Endodermal cell (in vitro differentiated cells): ENCODE results near the gene EIF2AK3. TPM values are rescaled to one million over a fixed set of nuclear protein-coding genes. Genes with fewer than 3 reads are reported as not detected.

Source experiments
- DNase-seq: peaks from one replicate; pipeline ENCODE4 v3.0.0-alpha.2; 2017
- H3K27ac ChIP-seq: 2 replicates; pipeline ENCODE4 v1.5.1; 2013; ENCODE audit warnings: mild to moderate bottlenecking, low read depth, low read length, moderate library complexity
- H3K27me3 ChIP-seq: 2 replicates; pipeline ENCODE4 v1.6.1; 2013; ENCODE audit warnings: mild to moderate bottlenecking, low read length, moderate library complexity; ENCODE audit not compliant: insufficient read depth, control insufficient read depth, poor library complexity, severe bottlenecking
- H3K36me3 ChIP-seq: 2 replicates; pipeline ENCODE4 v1.7.0; 2013; ENCODE audit warnings: mild to moderate bottlenecking, low read length, moderate library complexity; ENCODE audit not compliant: control insufficient read depth, insufficient read depth
- H3K4me1 ChIP-seq: one replicate; pipeline ENCODE4 v1.7.0; 2013; ENCODE audit warnings: low read length; ENCODE audit not compliant: control insufficient read depth, insufficient read depth
- H3K4me3 ChIP-seq: 2 replicates; pipeline ENCODE4 v1.5.1; 2013; ENCODE audit warnings: mild to moderate bottlenecking, low read length, moderate library complexity
- H3K9ac ChIP-seq: 2 replicates; pipeline ENCODE4 v1.6.1; 2013; ENCODE audit warnings: mild to moderate bottlenecking, low read length, moderate library complexity; ENCODE audit not compliant: poor library complexity, severe bottlenecking; ENCODE audit errors: extremely low read depth
- H3K9me3 ChIP-seq: 2 replicates; pipeline ENCODE4 v1.6.1; 2013; ENCODE audit warnings: mild to moderate bottlenecking, low read length, moderate library complexity; ENCODE audit not compliant: control insufficient read depth
- H3K27ac Mint-ChIP-seq: 2 replicates; pipeline ENCODE4 v1.8.0; 2020; ENCODE audit warnings: mixed read lengths
- H3K27me3 Mint-ChIP-seq: 2 replicates; pipeline ENCODE4 v1.8.0; 2021; ENCODE audit warnings: mild to moderate bottlenecking, mixed read lengths; ENCODE audit not compliant: insufficient read depth
- H3K36me3 Mint-ChIP-seq: 2 replicates; pipeline ENCODE4 v1.8.0; 2020; ENCODE audit warnings: low read depth, mixed read lengths
- H3K4me1 Mint-ChIP-seq: 2 replicates; pipeline ENCODE4 v1.8.0; 2020; ENCODE audit warnings: mixed read lengths
- H3K4me3 Mint-ChIP-seq: 2 replicates; pipeline ENCODE4 v1.8.0; 2020; ENCODE audit warnings: mild to moderate bottlenecking, moderate library complexity, mixed read lengths
- H3K9me3 Mint-ChIP-seq: 2 replicates; pipeline ENCODE4 v1.8.0; 2020; ENCODE audit warnings: mild to moderate bottlenecking, mixed read lengths
- WGBS, 2 experiments: methylation state at CpG; one replicate each; pipeline versions ENCODE4 v1.1.5 to v1.1.7; 2013; ENCODE audit warnings: missing lambda C conversion rate in 2 of 2, mixed read lengths in 1 of 2; ENCODE audit not compliant: insufficient coverage in 1 of 2, insufficient read length in 1 of 2; 5-methylcytosine and 5-hydroxymethylcytosine counted together
- total RNA-seq, 2 donors: library from RNA; stranded (reverse); fragmentation: NEBNext Ultra II Directional in 1 of 2; extraction: Animal tissue kit (Norgen Biotek cat#: 25700) in 1 of 2; gene quantifications; 2 replicates in 1 of 2; 3 replicates in 1 of 2; pipeline ENCODE4 v1.2.1, GENCODE V29; 2021
- TF ChIP-seq, protein P1 (sequence below): fragments of 200-600 bp; sonication (generic); conservative IDR thresholded peaks from 2 replicates; pipeline ENCODE4 v1.5.0; 2021; ENCODE audit warnings: antibody characterized with exemption, mild to moderate bottlenecking

EIF2AK3 gene
- total RNA-seq, 2 donors from 2014 or later: 26.3 to 45.2 TPM

DNA sequence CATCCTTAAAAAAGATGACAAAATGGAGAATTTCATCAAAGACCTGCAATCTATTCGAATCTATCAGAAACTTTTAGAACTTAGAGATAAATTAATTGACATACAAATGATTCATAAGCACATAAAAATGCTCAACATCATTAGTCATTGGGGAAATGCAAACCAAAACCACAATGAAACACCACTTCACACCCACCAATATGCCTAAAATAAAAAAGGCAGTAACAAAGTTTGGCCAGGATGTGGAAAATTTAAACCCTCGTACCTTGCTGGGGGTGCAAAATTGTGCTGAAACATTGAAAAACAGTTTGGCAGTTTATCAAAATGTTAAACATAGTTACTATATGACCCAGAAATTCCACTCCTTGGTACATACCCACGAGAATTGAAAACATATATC, 11.5 kb upstream of the EIF2AK3 start:
- H3K4me1 Mint-ChIP-seq: peaks cover 10% of the 10 kb centered on the region
- no peak overlapping the region for H3K4me3 Mint-ChIP-seq
- H3K27me3 Mint-ChIP-seq: no peaks in the 10 kb centered on the region
- Histone ChIP-seq H3K9me3 (no peaks in the 10 kb centered on the region), H3K36me3 (no peaks in the 10 kb centered on the region), H3K27ac (no peak overlapping the region), H3K4me3 (no peak overlapping the region), H3K9ac (no peak overlapping the region), H3K27me3 (peaks cover 3% of the 10 kb centered on the region), H3K4me1 (no peaks in the 10 kb centered on the region)
- no peak for DNase-seq
- no peak overlapping the region for H3K27ac Mint-ChIP-seq
- 83 to 90% methylated on average over 2 to 3 of the region's 3 CpGs for WGBS, 2 experiments
- TF ChIP-seq, protein P1, sequence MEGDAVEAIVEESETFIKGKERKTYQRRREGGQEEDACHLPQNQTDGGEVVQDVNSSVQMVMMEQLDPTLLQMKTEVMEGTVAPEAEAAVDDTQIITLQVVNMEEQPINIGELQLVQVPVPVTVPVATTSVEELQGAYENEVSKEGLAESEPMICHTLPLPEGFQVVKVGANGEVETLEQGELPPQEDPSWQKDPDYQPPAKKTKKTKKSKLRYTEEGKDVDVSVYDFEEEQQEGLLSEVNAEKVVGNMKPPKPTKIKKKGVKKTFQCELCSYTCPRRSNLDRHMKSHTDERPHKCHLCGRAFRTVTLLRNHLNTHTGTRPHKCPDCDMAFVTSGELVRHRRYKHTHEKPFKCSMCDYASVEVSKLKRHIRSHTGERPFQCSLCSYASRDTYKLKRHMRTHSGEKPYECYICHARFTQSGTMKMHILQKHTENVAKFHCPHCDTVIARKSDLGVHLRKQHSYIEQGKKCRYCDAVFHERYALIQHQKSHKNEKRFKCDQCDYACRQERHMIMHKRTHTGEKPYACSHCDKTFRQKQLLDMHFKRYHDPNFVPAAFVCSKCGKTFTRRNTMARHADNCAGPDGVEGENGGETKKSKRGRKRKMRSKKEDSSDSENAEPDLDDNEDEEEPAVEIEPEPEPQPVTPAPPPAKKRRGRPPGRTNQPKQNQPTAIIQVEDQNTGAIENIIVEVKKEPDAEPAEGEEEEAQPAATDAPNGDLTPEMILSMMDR: no peak
- H3K36me3 Mint-ChIP-seq: no peaks in the 10 kb centered on the region
- H3K9me3 Mint-ChIP-seq: no peaks in the 10 kb centered on the region

DNA sequence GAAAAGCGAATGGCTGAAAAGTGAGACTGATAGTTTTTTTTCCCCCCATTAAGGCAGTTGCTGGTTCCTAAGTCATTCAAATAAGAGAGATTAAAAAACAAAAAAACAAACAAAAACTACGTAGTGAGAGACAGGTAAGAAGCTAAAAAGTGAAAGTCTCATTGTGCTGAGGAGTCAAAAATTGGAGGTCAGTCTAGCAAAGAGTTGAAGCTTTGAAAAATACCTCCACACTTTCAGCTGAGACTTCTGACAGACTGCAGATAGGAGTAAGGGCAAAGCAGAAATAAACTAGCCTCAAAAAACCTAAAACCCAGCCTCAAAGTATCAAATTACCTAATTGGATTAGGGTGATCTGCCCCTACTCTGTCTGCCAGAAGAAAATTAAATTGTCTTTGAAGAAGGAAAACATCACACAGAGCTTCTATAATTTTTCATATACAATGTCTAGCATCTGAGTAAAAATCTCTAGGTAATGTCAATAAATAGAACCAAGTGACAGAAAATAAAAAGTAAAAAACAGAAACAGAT, 10.9 kb upstream of the EIF2AK3 start:
- Mint-ChIP-seq H3K9me3 (no peaks in the 10 kb centered on the region), H3K4me1 (peaks cover 13% of the 10 kb centered on the region), H3K4me3 (no peak overlapping the region), H3K36me3 (no peaks in the 10 kb centered on the region), H3K27ac (no peak overlapping the region), H3K27me3 (no peaks in the 10 kb centered on the region)
- H3K4me1 ChIP-seq: no peaks in the 10 kb centered on the region
- H3K27me3 ChIP-seq: peaks cover 3% of the 10 kb centered on the region
- H3K9me3 ChIP-seq: no peaks in the 10 kb centered on the region
- H3K27ac ChIP-seq: no peak overlapping the region
- no peak for DNase-seq
- no peaks in the 10 kb centered on the region for H3K36me3 ChIP-seq
- H3K4me3 ChIP-seq: no peak overlapping the region
- TF ChIP-seq, protein P1: no peak
- H3K9ac ChIP-seq: no peak overlapping the region
- 38% methylated on average over 2 of the region's 2 CpGs; no CpG with 5 or more reads in 1 of the 2 experiments for WGBS, 2 experiments

DNA sequence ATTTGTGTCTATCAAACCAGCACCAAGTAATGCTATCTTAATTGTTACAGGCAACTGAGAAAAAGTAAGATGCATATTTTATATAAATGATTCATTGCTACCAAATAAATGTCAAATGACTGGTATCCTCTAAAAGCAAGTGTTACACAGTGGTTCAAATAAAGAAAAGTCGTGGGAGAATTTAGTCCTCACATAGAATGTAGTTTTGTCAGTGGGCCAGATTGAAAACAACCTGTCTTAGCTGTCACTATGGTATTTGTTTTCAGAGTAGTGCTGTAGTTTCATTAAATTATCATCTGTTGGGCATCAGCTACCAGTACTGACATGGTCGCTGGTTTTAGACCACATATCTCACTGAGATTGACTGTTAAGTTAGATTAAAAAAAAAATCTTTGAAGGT, 10.2 kb upstream of the EIF2AK3 start:
- Histone ChIP-seq H3K4me1 (no peaks in the 10 kb centered on the region), H3K4me3 (no peak overlapping the region), H3K27me3 (peaks cover 3% of the 10 kb centered on the region), H3K9ac (no peak overlapping the region), H3K27ac (no peak overlapping the region), H3K9me3 (no peaks in the 10 kb centered on the region), H3K36me3 (no peaks in the 10 kb centered on the region)
- H3K27me3 Mint-ChIP-seq: no peaks in the 10 kb centered on the region
- H3K9me3 Mint-ChIP-seq: no peaks in the 10 kb centered on the region
- H3K4me1 Mint-ChIP-seq: peaks cover 13% of the 10 kb centered on the region
- no peak for DNase-seq
- no peaks in the 10 kb centered on the region for H3K36me3 Mint-ChIP-seq
- 67 to 90% methylated on average over 1 to 2 of the region's 2 CpGs for WGBS, 2 experiments
- TF ChIP-seq, protein P1: no peak
- H3K27ac Mint-ChIP-seq: no peak overlapping the region
- H3K4me3 Mint-ChIP-seq: no peak overlapping the region
